ENCODE results near the gene CYCS. TPM values are rescaled to one million over a fixed set of nuclear protein-coding genes. Genes with fewer than 3 reads are reported as not detected.

Gene CYCS
- total and polyA plus RNA-seq, 3 donors from 2014 or later = 32.0 to 127 (median 38.5) TPM

DNA sequence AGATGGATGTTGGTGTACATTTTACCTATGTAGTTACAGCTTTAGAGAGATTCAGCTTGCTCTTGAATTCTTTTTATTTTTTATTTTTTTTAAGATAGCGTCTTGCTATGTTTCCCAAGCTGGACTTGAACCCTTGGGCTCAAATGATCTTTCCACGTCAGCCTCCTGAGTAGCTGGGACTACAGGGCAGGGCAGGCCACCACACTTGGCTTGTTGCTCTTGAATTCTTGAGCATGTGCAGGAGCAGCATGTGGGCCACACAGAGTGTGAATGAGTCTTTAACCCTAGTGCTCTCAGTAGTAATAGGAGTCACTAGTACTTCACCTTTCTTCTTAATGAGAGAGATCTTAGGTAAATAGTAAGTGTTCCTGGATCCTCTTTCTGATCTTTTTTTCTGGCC lies 26.7 kb upstream of the CYCS start:
- H3K4me1 ChIP-seq = no peaks in the 10 kb centered on the region
- no peak overlapping the region for H3K27ac ChIP-seq
- H3K9me3 ChIP-seq = no peaks in the 10 kb centered on the region
- no peaks in the 10 kb centered on the region for H3K27me3 ChIP-seq
- WGBS, 2 donors = 78 to 93% methylated on average over 2 of the region's 2 CpGs
- TF ChIP-seq POLR2A (IDR thresholded peaks at IDR 0.05) = no peak
- TF ChIP-seq, protein P1, sequence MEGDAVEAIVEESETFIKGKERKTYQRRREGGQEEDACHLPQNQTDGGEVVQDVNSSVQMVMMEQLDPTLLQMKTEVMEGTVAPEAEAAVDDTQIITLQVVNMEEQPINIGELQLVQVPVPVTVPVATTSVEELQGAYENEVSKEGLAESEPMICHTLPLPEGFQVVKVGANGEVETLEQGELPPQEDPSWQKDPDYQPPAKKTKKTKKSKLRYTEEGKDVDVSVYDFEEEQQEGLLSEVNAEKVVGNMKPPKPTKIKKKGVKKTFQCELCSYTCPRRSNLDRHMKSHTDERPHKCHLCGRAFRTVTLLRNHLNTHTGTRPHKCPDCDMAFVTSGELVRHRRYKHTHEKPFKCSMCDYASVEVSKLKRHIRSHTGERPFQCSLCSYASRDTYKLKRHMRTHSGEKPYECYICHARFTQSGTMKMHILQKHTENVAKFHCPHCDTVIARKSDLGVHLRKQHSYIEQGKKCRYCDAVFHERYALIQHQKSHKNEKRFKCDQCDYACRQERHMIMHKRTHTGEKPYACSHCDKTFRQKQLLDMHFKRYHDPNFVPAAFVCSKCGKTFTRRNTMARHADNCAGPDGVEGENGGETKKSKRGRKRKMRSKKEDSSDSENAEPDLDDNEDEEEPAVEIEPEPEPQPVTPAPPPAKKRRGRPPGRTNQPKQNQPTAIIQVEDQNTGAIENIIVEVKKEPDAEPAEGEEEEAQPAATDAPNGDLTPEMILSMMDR (IDR thresholded peaks at IDR 0.05) = no peak
- no peaks in the 10 kb centered on the region for H3K36me3 ChIP-seq (ENCODE audit: low read depth, missing control alignments)
- H3K4me3 ChIP-seq = no peak overlapping the region
- no peak for DNase-seq
- intact Hi-C loops (cut with DNase I; ENCODE audit: low total_unique reads) = no loop called here

DNA sequence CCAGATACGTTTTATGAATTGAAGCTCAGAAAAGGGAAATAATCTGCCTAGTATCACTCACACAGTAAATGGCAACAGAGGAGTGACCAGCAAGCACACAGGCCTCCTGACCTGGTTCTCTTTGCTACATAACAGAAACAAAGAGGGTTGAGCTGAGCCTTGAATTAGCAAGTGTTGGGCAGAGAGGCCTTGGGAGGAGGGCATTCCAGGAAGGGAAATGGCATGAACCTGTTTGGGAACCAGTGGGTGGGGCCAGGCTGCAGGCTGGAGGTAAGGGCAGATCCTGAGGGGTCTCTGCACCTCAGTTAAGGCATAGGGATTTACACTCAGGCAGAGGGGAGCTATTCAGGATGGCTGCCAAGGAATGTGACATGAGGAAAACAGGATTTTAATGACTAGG lies 24.8 kb upstream of the CYCS start:
- peak; percentile 54 for DNase-seq
- Histone ChIP-seq H3K9me3 (no peaks in the 10 kb centered on the region), H3K4me1 (no peaks in the 10 kb centered on the region), H3K36me3 (ENCODE audit: low read depth, missing control alignments) (no peaks in the 10 kb centered on the region), H3K27ac (peak overlapping the region in 1 of 2 donors; percentile 36), H3K27me3 (no peaks in the 10 kb centered on the region), H3K4me3 (no peak overlapping the region)
- WGBS, 2 donors = 70 to 79% methylated on average over 1 of the region's 1 CpG
- intact Hi-C loops (cut with DNase I; ENCODE audit: low total_unique reads) = no loop called here
- TF ChIP-seq POLR2A (IDR thresholded peaks at IDR 0.05) = no peak
- TF ChIP-seq, protein P1 (IDR thresholded peaks at IDR 0.05) = no peak

DNA sequence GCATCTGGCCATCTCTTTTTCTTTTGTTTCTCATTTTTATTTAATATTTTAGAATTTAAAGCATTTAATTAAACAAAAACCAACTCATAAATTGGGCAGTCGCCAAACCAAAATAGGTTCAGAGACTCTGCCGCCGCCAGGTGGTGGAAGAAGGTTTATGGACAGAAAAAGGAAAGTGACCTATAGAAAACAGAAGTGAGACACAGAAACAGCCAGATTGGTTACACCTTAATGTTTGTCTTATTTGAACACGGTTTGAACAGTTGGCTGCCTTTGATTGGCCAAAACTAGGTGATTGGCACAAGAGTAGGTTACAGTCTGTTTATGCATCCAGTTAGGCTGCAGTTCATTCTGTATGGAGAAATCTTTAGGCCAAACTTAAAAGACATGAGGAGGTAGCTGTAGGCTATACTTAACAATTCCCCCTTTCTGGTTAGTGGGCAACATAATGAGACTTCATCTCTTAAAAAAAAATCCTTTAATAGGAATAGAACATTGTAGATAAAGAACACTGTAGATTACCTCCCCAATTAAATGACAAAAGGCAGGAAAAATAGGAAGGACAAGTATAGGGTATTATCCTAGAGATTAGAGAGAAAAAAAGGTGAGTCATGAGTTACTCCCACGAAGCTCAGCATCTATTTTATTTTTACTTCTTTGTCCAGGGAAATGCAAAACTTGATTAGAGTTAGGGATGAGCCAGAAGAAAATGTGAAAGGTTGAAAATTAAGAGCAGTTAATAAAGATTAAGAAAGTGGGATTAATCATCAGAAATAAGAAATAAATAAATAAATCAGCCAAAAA lies 23.9 kb upstream of the CYCS start:
- H3K36me3 ChIP-seq (ENCODE audit: low read depth, missing control alignments) = no peaks in the 10 kb centered on the region
- WGBS, 2 donors = 86 to 90% methylated on average over 5 of the region's 5 CpGs

DNA sequence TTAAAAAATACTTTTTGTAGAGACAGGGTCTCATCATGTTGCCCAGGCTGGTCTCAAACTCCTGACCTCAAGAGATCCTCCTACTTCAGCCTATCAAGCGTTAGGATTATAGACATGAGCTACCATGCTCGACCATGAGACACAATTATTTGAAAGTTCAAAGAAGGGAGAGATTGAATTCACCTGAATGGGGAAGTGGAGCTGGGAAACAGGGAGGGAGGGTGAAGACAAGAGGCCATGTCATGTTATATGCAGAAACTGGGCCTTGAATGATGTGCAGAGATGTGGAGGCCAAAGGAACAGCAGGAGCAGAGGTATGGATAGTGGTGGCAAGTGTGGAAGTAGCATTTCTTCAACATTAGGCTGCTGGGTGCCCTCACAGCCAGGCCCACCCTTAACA lies 18.7 kb upstream of the CYCS start:
- intact Hi-C loops (cut with DNase I; ENCODE audit: low total_unique reads) = no loop called here
- DNase-seq = no peak
- H3K4me3 ChIP-seq = no peak overlapping the region
- H3K9me3 ChIP-seq = no peaks in the 10 kb centered on the region
- no peak overlapping the region for H3K27ac ChIP-seq
- H3K27me3 ChIP-seq = no peaks in the 10 kb centered on the region
- no peaks in the 10 kb centered on the region for H3K4me1 ChIP-seq
- no peak for TF ChIP-seq POLR2A (IDR thresholded peaks at IDR 0.05)
- TF ChIP-seq, protein P1 (IDR thresholded peaks at IDR 0.05) = no peak
- 87 to 94% methylated on average over 2 of the region's 2 CpGs for WGBS, 2 donors
- no peaks in the 10 kb centered on the region for H3K36me3 ChIP-seq (ENCODE audit: low read depth, missing control alignments)

More for the DNA sequence above, 23.9 kb upstream of the CYCS start:
- DNase-seq = no peak
- peak overlapping the region in 1 of 2 donors; percentile 36 for H3K27ac ChIP-seq
- no peaks in the 10 kb centered on the region for H3K9me3 ChIP-seq
- H3K27me3 ChIP-seq = no peaks in the 10 kb centered on the region
- no peak overlapping the region for H3K4me3 ChIP-seq
- TF ChIP-seq POLR2A (IDR thresholded peaks at IDR 0.05) = no peak
- TF ChIP-seq, protein P1 (IDR thresholded peaks at IDR 0.05) = no peak
- no peaks in the 10 kb centered on the region for H3K4me1 ChIP-seq
- intact Hi-C loops (cut with DNase I; ENCODE audit: low total_unique reads) = no loop called here

DNA sequence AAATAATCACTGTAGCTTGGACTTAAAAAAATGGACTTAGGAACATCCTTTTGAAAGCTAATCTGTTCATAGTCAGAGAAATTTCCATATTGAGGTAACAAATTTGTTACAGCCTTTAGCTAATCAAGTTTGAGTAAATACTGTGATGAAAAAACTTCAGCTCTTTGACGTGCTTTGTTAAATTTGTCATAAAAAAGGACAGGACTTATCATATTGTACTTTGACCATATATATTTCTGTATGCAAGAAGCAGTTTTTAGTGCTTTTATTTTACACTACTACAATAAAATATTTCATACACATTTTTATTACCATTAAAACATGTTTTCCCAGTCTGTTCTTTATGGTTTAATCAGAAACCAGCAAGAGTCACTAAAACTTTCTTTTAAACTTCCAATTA lies 14.5 kb upstream of the CYCS start:
- Histone ChIP-seq H3K9me3 (no peaks in the 10 kb centered on the region), H3K4me3 (no peak overlapping the region), H3K4me1 (no peaks in the 10 kb centered on the region), H3K27me3 (no peaks in the 10 kb centered on the region), H3K27ac (no peak overlapping the region), H3K36me3 (ENCODE audit: low read depth, missing control alignments) (no peaks in the 10 kb centered on the region)
- no peak for DNase-seq
- WGBS, 2 donors = 81 to 89% methylated on average over 1 of the region's 1 CpG
- TF ChIP-seq, protein P1 (IDR thresholded peaks at IDR 0.05) = no peak
- no peak for TF ChIP-seq POLR2A (IDR thresholded peaks at IDR 0.05)
- intact Hi-C loops (cut with DNase I; ENCODE audit: low total_unique reads) = no loop called here
